HEK293T (cell line): ENCODE data around the gene SSX2IP.

Experiments used
- ARNT ChIP-seq: fragments of 450-650 bp; IDR thresholded peaks from 2 replicates; pipeline ENCODE4 v1.6.1; 2017; ENCODE audit warnings: mild to moderate bottlenecking
- BHLHE40 ChIP-seq: fragments of 450-650 bp; IDR thresholded peaks from 2 replicates; pipeline ENCODE4 v1.6.1; 2016; ENCODE audit warnings: mild to moderate bottlenecking, moderate library complexity, borderline replicate concordance
- ELF4 ChIP-seq: fragments of 450-650 bp; IDR thresholded peaks from 2 replicates; pipeline ENCODE4 v1.6.1; 2017; ENCODE audit warnings: antibody characterized with exemption
- FOXK2 ChIP-seq: fragments of 450-650 bp; IDR thresholded peaks from 2 replicates; pipeline ENCODE4 v1.6.1; 2016; ENCODE audit warnings: mild to moderate bottlenecking
- FOXM1 ChIP-seq: fragments of 450-650 bp; IDR thresholded peaks from 2 replicates; pipeline ENCODE4 v1.6.1; 2017; ENCODE audit warnings: mild to moderate bottlenecking, borderline replicate concordance
- L3MBTL2 ChIP-seq: fragments of 450-650 bp; conservative IDR thresholded peaks from 2 replicates; pipeline ENCODE4 v1.6.1; 2016; ENCODE audit warnings: mild to moderate bottlenecking
- NFRKB ChIP-seq: fragments of 450-650 bp; IDR thresholded peaks from 2 replicates; pipeline ENCODE4 v1.6.1; 2016; ENCODE audit warnings: mild to moderate bottlenecking, moderate library complexity
- SP1 ChIP-seq: fragments of 450-650 bp; IDR thresholded peaks from 2 replicates; pipeline ENCODE4 v1.6.1; 2017
- SUZ12 ChIP-seq: fragments of 450-650 bp; IDR thresholded peaks from 2 replicates; pipeline ENCODE4 v1.6.1; 2016; ENCODE audit warnings: mild to moderate bottlenecking
- TARDBP ChIP-seq: fragments of 450-650 bp; IDR thresholded peaks from 2 replicates; pipeline ENCODE4 v1.6.1; 2016
- ZNF384 ChIP-seq: fragments of 450-650 bp; IDR thresholded peaks from 2 replicates; pipeline ENCODE4 v1.6.1; 2016
- TF ChIP-seq, protein P1 (sequence below): fragments of 450-650 bp; IDR thresholded peaks from 2 replicates; pipeline ENCODE4 v1.6.1; 2016

DNA sequence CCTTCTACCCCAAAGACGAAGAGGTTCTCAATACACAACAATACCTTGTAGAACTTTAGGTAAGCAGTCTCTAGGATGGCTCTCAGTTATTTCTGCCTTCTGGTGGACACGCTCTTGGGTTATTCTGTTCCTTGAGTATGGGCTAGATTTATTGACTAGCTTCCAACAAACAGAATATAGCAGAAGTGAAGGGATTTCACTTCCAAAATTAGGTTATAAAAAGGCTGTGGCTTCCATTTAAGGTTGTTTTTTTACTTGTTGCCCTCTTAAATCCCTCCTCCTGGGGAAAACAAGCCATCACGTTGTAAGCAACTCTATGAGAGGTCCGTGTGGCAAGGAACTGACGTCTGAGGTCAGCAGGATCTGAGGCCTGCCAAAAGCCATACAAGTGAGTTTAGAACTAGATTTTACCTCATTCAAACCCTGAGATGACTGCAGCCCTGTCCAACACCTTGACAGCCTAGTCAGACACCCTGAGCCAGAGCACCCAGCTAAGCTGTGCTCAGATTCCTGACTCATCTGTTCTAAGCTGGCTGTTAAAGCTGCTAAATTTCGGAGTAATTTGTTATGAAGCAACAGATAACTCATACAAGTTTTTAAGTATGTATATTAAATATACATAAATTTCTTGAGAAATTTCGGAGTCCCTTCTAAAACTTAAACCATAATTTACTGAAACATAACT is 12.7 kb downstream of the SSX2IP start:
- TF ChIP-seq FOXM1 (no peak), NFRKB (no peak), ARNT (no peak), FOXK2 (no peak), SUZ12 (no peak), ELF4 (no peak), BHLHE40 (no peak), SP1 (no peak), L3MBTL2 (no peak), ZNF384 (no peak), TARDBP (no peak)
- TF ChIP-seq, protein P1, sequence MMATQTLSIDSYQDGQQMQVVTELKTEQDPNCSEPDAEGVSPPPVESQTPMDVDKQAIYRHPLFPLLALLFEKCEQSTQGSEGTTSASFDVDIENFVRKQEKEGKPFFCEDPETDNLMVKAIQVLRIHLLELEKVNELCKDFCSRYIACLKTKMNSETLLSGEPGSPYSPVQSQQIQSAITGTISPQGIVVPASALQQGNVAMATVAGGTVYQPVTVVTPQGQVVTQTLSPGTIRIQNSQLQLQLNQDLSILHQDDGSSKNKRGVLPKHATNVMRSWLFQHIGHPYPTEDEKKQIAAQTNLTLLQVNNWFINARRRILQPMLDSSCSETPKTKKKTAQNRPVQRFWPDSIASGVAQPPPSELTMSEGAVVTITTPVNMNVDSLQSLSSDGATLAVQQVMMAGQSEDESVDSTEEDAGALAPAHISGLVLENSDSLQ = no peak
